Calu3 (cell line): Measurements from ENCODE around the gene MYBPC2. TPM values are rescaled to one million over a fixed set of nuclear protein-coding genes. Genes with fewer than 3 reads are reported as not detected.

ENCODE experiments used
- BruUV-seq: library from RNA; stranded (reverse); fragments of 400-500 nt; replicated peaks from 2 replicates; lab custom pipeline; 2021; lab: Mats Ljungman, UMichigan
- CTCF ChIA-PET: fragments of 300-600 bp; sonication (Branson Sonifier 250); formaldehyde crosslinking; loops from one replicate; lab custom pipeline; 2022; ENCODE audit warnings: antibody characterized with exemption; lab: Charles Lee
- DNase-seq: peaks from one replicate; pipeline ENCODE4 v3.0.0; 2022
- H3K27ac Mint-ChIP-seq: one replicate; pipeline ENCODE4 v1.8.0; 2022; ENCODE audit warnings: mixed read lengths; ENCODE audit not compliant: unreplicated experiment
- H3K27me3 Mint-ChIP-seq: one replicate; pipeline ENCODE4 v1.8.0; 2022; ENCODE audit warnings: mixed read lengths; ENCODE audit not compliant: unreplicated experiment
- H3K36me3 Mint-ChIP-seq: one replicate; pipeline ENCODE4 v1.8.0; 2022; ENCODE audit warnings: mild to moderate bottlenecking, moderate library complexity, mixed read lengths; ENCODE audit not compliant: insufficient read depth, unreplicated experiment
- H3K4me1 Mint-ChIP-seq: one replicate; pipeline ENCODE4 v1.8.0; 2022; ENCODE audit warnings: mild to moderate bottlenecking, low read depth, mixed read lengths; ENCODE audit not compliant: unreplicated experiment
- H3K4me3 Mint-ChIP-seq: one replicate; pipeline ENCODE4 v1.8.0; 2022; ENCODE audit warnings: mild to moderate bottlenecking, low read depth, moderate library complexity, mixed read lengths; ENCODE audit not compliant: unreplicated experiment
- H3K9me3 Mint-ChIP-seq: one replicate; pipeline ENCODE4 v1.8.0; 2022; ENCODE audit warnings: low read depth, mixed read lengths; ENCODE audit not compliant: unreplicated experiment
- CTCF ChIP-seq: fragments of 200-600 bp; IDR thresholded peaks from one replicate; pipeline ENCODE4 v1.8.0; 2022; ENCODE audit warnings: antibody characterized with exemption; ENCODE audit not compliant: unreplicated experiment
- intact Hi-C: fragments of 100-400 bp; cut with micrococcal nuclease; formaldehyde crosslinking; loops from one replicate; pipeline ENCODE4 v1.10.0; 2022; ENCODE audit not compliant: unreplicated experiment
- total RNA-seq: library from RNA; stranded (reverse); gene quantifications from 2 replicates; pipeline ENCODE4 v1.2.3, GENCODE V29; 2022

Gene MYBPC2
- total RNA-seq, 1 experiment from 2014 or later: not detected

DNA sequence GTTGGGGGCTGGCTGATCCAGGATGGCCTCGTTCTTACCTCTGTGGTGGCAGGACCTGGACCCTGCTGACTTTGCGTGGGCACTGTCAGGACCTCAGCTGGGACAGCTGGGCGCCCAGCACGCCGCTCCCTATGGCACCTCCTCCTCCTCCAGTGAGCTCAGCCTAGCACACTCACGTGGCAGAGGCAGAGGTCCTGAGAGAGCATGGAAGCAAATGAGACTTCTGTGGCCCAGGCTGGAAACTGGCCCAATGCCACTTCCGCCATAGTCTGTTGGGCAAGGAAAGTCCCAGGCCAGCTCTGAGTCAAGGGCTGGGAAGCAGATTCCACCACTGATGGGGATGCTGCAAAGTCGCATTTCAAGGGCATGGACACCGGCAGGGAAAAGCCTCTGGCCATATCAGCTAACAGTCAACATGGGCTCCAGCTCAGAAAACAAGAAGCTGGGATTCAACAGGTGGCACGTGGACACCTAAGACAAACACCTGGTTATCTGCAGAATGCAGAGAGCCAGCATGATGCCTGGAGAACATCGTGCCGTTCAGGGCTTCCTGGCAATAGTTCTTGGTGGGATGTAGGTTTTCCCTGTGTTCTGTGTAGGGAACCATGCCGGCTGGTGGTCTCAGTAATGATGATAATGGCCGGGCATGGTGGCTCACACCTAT lies 16.7 kb downstream of the MYBPC2 start:
- no peak for TF ChIP-seq CTCF
- Mint-ChIP-seq H3K36me3 (peaks cover under 1% of the 10 kb centered on the region), H3K4me3 (no peak overlapping the region), H3K27ac (no peak overlapping the region), H3K4me1 (no peaks in the 10 kb centered on the region), H3K27me3 (peaks cover 61% of the 10 kb centered on the region), H3K9me3 (peaks cover under 1% of the 10 kb centered on the region)
- intact Hi-C loops: no loop called here
- DNase-seq: no peak
- CTCF ChIA-PET: interaction anchor here (0.7 kb wide), 1 partner anchor 347 kb away, joined by 3 read pairs; no protein-coding TSS in a partner anchor
- BruUV-seq: no TSS peak

DNA sequence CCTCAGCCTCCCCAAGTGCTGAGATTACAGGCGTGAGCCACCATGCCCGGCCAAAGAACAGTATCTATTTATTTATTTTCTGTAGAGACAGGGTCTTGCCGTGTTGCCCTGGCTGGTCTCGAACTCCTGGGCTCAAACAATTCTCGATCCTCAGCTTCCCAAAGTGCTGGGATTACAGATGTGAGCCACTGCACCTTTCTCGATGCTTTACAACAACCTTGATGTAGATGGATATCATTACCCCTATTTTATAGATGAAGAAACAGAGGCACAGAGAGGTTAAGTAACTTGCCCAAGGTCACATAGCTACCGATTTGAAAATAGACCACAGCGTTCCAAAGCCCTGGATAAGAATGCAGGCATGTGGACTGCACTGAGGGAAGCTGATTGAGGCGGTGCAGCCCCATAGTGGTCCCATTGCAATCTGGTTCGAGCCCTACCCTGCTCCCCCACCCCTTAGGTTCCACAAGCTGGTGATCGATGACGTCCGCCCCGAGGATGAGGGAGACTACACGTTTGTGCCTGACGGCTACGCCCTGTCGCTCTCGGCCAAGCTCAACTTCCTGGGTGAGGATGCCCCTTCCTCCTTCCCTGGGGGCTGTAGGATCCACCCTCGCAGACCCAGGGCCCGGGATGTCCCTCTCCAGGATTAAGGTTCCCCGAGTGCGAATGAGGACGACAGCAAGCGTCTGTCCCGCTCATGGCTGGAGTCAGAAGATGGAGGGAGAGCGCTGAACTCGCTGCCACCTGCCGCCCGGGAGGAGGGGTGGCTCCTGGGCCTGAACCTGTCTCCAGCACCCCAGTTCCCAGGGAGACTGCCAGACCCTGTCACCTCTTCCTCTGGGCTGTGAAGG lies 17.9 kb downstream of the MYBPC2 start:
- Mint-ChIP-seq H3K27me3 (peaks cover 59% of the 10 kb centered on the region), H3K4me3 (no peak overlapping the region), H3K36me3 (no peaks in the 10 kb centered on the region), H3K9me3 (no peaks in the 10 kb centered on the region), H3K4me1 (no peaks in the 10 kb centered on the region), H3K27ac (no peak overlapping the region)
- TF ChIP-seq CTCF: no peak
- intact Hi-C loops: no loop called here
- DNase-seq: no peak
- CTCF ChIA-PET: no interaction called here
- no TSS peak for BruUV-seq

DNA sequence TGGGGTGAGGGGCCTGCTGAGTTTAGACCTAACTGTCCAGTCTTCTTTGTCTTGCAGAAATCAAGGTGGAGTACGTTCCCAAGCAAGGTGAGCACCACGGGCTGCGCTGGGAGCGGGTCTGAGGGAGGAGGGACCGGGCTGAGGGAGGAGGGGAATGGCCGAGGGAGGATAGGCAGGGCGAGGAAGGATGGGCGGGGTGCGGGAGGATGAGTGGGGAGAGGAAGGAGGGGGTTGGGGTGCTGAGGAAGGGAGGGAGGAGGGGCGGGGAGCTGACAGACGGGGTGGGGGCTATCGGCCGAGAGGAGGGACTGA lies 18.5 kb downstream of the MYBPC2 start:
- Mint-ChIP-seq H3K9me3 (peaks cover 2% of the 10 kb centered on the region), H3K4me1 (no peaks in the 10 kb centered on the region), H3K36me3 (no peaks in the 10 kb centered on the region), H3K4me3 (no peak overlapping the region), H3K27me3 (peaks cover 59% of the 10 kb centered on the region), H3K27ac (no peak overlapping the region)
- TF ChIP-seq CTCF: no peak
- intact Hi-C loops: no loop called here
- no TSS peak for BruUV-seq
- CTCF ChIA-PET: no interaction called here
- DNase-seq: no peak

DNA sequence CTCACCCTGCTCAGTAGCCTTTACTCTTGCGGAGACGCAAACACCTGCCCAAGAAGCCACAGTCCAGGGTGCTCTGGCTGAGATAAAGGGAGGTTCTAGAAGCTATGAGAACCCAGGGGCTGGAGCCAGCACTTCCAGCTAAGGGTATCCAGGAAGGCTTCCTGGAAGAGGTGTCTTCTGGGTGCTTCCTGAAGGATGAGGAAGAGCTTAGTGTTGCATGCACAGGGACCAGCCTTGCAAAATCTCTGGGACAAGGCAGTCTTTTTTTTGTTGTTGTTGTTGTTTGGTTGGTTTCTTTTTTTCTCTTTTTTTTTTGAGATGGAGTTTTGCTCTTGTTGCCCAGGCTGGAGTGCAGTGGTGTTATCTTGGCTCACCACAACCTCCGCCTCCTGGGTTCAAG lies 20.6 kb downstream of the MYBPC2 start:
- no peak for DNase-seq
- Mint-ChIP-seq H3K9me3 (peaks cover 2% of the 10 kb centered on the region), H3K27ac (no peak overlapping the region), H3K4me1 (no peaks in the 10 kb centered on the region), H3K27me3 (peaks cover 72% of the 10 kb centered on the region), H3K36me3 (no peaks in the 10 kb centered on the region), H3K4me3 (no peak overlapping the region)
- intact Hi-C loops: no loop called here
- BruUV-seq: no TSS peak
- no peak for TF ChIP-seq CTCF
- CTCF ChIA-PET: interaction anchor here (0.5 kb wide), 1 partner anchor 102 kb away, joined by 3 read pairs; no protein-coding TSS in a partner anchor
